ENCODE measurements around the gene UBL3.

The UBL3 gene

DNA sequence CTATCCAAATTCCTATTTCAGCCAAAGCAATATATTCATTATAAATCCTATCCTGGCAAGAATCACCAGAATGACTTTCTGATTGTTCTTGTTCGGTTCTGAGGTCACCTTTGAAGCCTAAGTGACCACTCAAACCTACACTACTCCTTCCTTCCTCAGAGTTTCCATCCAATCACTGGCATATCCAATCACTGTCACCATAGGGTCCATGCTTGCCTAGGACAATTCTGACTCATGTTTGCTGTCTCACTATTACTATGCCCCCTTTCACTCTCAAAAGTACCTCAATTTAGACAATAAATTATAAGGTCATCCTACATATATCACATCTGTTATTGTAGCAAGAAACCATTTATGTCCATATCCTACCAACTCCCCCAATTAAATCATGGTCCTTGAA, 58.9 kb downstream of the UBL3 start (continued):
- no peak for TF ChIP-seq ZNF548 (tag by site-specific recombination; IDR thresholded peaks at IDR 0.05)

DNA sequence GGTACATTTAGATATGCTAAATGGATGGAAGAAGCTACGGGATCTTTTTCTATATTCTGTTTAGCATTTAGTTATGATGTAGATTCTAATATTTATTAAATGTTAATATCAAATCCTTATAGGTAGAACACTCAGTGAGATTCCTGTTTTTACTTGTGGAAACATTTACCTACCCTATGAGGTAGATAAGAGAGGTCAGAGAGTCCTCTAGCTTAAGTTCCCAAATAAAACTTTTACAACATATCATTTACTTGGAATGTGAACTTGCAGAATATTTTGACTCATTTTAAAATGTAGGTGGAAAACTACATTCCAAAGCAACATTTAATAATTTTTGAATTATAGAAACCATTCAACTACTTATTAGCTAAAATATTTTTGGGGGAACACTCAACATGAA, 63.7 kb downstream of the UBL3 start:
- Histone ChIP-seq H3K4me1 (ENCODE audit: control insufficient read depth, insufficient read depth, low read length) (no peaks in the 10 kb centered on the region), H3K4me3 (ENCODE audit: low read depth, low read length) (no peak overlapping the region), H3K36me3 (ENCODE audit: control insufficient read depth in 2 of 2, insufficient read depth in 1 of 2, low read length in 2 of 2) (no peaks in the 10 kb centered on the region), H3K27ac (ENCODE audit: extremely low read depth, low read depth, low read length) (no peak overlapping the region), H3K9me3 (ENCODE audit: control insufficient read depth, insufficient read depth, low read depth, low read length) (no peaks in the 10 kb centered on the region)
- POLR2A ChIA-PET: no interaction called here
- TF ChIP-seq ZNF37A (tag by site-specific recombination; IDR thresholded peaks at IDR 0.05) (no peak), ZBTB17 (tag by site-specific recombination; IDR thresholded peaks at IDR 0.05) (no peak), ZNF555 (tag by site-specific recombination; conservative IDR thresholded peaks at IDR 0.05) (no peak), ZNF585B (tag by site-specific recombination; IDR thresholded peaks at IDR 0.05) (no peak), YY1 (tag by site-specific recombination; IDR thresholded peaks at IDR 0.05) (no peak), SCRT2 (tag by site-specific recombination; IDR thresholded peaks at IDR 0.05) (no peak), ZNF501 (tag by site-specific recombination; IDR thresholded peaks at IDR 0.05) (no peak), IKZF3 (tag by site-specific recombination; IDR thresholded peaks at IDR 0.05) (no peak), ZNF311 (tag by site-specific recombination; IDR thresholded peaks at IDR 0.05; ENCODE audit: borderline replicate concordance) (no peak), ZNF423 (tag by site-specific recombination; IDR thresholded peaks at IDR 0.05) (no peak)
- TF ChIP-seq, protein P1, sequence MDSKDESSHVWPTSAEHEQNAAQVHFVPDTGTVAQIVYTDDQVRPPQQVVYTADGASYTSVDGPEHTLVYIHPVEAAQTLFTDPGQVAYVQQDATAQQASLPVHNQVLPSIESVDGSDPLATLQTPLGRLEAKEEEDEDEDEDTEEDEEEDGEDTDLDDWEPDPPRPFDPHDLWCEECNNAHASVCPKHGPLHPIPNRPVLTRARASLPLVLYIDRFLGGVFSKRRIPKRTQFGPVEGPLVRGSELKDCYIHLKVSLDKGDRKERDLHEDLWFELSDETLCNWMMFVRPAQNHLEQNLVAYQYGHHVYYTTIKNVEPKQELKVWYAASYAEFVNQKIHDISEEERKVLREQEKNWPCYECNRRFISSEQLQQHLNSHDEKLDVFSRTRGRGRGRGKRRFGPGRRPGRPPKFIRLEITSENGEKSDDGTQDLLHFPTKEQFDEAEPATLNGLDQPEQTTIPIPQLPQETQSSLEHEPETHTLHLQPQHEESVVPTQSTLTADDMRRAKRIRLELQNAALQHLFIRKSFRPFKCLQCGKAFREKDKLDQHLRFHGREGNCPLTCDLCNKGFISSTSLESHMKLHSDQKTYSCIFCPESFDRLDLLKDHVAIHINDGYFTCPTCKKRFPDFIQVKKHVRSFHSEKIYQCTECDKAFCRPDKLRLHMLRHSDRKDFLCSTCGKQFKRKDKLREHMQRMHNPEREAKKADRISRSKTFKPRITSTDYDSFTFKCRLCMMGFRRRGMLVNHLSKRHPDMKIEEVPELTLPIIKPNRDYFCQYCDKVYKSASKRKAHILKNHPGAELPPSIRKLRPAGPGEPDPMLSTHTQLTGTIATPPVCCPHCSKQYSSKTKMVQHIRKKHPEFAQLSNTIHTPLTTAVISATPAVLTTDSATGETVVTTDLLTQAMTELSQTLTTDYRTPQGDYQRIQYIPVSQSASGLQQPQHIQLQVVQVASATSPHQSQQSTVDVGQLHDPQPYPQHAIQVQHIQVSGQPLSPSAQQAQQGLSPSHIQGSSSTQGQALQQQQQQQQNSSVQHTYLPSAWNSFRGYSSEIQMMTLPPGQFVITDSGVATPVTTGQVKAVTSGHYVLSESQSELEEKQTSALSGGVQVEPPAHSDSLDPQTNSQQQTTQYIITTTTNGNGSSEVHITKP (tag by site-specific recombination; IDR thresholded peaks at IDR 0.05): no peak
- TF ChIP-seq, protein P2, sequence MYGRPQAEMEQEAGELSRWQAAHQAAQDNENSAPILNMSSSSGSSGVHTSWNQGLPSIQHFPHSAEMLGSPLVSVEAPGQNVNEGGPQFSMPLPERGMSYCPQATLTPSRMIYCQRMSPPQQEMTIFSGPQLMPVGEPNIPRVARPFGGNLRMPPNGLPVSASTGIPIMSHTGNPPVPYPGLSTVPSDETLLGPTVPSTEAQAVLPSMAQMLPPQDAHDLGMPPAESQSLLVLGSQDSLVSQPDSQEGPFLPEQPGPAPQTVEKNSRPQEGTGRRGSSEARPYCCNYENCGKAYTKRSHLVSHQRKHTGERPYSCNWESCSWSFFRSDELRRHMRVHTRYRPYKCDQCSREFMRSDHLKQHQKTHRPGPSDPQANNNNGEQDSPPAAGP (tag by site-specific recombination; IDR thresholded peaks at IDR 0.05): no peak
- TF ChIP-seq, protein P3, sequence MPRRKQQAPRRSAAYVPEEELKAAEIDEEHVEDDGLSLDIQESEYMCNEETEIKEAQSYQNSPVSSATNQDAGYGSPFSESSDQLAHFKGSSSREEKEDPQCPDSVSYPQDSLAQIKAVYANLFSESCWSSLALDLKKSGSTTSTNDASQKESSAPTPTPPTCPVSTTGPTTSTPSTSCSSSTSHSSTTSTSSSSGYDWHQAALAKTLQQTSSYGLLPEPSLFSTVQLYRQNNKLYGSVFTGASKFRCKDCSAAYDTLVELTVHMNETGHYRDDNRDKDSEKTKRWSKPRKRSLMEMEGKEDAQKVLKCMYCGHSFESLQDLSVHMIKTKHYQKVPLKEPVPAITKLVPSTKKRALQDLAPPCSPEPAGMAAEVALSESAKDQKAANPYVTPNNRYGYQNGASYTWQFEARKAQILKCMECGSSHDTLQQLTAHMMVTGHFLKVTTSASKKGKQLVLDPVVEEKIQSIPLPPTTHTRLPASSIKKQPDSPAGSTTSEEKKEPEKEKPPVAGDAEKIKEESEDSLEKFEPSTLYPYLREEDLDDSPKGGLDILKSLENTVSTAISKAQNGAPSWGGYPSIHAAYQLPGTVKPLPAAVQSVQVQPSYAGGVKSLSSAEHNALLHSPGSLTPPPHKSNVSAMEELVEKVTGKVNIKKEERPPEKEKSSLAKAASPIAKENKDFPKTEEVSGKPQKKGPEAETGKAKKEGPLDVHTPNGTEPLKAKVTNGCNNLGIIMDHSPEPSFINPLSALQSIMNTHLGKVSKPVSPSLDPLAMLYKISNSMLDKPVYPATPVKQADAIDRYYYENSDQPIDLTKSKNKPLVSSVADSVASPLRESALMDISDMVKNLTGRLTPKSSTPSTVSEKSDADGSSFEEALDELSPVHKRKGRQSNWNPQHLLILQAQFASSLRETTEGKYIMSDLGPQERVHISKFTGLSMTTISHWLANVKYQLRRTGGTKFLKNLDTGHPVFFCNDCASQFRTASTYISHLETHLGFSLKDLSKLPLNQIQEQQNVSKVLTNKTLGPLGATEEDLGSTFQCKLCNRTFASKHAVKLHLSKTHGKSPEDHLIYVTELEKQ (tag by site-specific recombination; IDR thresholded peaks at IDR 0.05; ENCODE audit: borderline replicate concordance): no peak
- TF ChIP-seq, protein P4, sequence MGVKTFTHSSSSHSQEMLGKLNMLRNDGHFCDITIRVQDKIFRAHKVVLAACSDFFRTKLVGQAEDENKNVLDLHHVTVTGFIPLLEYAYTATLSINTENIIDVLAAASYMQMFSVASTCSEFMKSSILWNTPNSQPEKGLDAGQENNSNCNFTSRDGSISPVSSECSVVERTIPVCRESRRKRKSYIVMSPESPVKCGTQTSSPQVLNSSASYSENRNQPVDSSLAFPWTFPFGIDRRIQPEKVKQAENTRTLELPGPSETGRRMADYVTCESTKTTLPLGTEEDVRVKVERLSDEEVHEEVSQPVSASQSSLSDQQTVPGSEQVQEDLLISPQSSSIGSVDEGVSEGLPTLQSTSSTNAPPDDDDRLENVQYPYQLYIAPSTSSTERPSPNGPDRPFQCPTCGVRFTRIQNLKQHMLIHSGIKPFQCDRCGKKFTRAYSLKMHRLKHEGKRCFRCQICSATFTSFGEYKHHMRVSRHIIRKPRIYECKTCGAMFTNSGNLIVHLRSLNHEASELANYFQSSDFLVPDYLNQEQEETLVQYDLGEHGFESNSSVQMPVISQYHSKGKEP (tag by site-specific recombination; IDR thresholded peaks at IDR 0.05): no peak
- TF ChIP-seq, protein P5, sequence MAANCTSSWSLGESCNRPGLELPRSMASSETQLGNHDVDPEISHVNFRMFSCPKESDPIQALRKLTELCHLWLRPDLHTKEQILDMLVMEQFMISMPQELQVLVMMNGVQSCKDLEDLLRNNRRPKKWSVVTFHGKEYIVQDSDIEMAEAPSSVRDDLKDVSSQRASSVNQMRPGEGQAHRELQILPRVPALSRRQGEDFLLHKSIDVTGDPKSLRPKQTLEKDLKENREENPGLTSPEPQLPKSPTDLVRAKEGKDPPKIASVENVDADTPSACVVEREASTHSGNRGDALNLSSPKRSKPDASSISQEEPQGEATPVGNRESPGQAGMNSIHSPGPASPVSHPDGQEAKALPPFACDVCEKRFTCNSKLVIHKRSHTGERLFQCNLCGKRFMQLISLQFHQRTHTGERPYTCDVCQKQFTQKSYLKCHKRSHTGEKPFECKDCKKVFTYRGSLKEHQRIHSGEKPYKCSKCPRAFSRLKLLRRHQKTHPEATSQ (tag by site-specific recombination; IDR thresholded peaks at IDR 0.05): no peak
- TF ChIP-seq, protein P6, sequence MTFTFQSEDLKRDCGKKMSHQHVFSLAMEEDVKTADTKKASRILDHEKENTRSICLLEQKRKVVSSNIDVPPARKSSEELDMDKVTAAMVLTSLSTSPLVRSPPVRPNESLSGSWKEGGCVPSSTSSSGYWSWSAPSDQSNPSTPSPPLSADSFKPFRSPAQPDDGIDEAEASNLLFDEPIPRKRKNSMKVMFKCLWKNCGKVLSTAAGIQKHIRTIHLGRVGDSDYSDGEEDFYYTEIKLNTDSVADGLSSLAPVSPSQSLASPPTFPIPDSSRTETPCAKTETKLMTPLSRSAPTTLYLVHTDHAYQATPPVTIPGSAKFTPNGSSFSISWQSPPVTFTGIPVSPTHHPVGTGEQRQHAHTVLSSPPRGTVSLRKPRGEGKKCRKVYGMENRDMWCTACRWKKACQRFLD (tag by site-specific recombination; IDR thresholded peaks at IDR 0.05): no peak
- TF ChIP-seq, protein P7, sequence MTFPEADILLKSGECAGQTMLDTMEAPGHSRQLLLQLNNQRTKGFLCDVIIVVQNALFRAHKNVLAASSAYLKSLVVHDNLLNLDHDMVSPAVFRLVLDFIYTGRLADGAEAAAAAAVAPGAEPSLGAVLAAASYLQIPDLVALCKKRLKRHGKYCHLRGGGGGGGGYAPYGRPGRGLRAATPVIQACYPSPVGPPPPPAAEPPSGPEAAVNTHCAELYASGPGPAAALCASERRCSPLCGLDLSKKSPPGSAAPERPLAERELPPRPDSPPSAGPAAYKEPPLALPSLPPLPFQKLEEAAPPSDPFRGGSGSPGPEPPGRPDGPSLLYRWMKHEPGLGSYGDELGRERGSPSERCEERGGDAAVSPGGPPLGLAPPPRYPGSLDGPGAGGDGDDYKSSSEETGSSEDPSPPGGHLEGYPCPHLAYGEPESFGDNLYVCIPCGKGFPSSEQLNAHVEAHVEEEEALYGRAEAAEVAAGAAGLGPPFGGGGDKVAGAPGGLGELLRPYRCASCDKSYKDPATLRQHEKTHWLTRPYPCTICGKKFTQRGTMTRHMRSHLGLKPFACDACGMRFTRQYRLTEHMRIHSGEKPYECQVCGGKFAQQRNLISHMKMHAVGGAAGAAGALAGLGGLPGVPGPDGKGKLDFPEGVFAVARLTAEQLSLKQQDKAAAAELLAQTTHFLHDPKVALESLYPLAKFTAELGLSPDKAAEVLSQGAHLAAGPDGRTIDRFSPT (tag by site-specific recombination; IDR thresholded peaks at IDR 0.05): no peak
- CTCF ChIA-PET: no interaction called here
